Smooth muscle cell of bladder (primary cell): ENCODE results near the gene RIN2. TPM values are rescaled to one million over a fixed set of nuclear protein-coding genes. Genes with fewer than 3 reads are reported as not detected.

Source experiments
- total RNA-seq: library from RNA; depleted of rRNA; stranded (reverse); fragments of >200 nt; gene quantifications from 2 replicates; pipeline ENCODE4 v1.2.3, GENCODE V29; 2014

The RIN2 gene
- total RNA-seq, result 48.9 and 57.3 TPM in 2 replicates

GRCh38 chr20:19758133-19758500 is at the start of gene RIN2:
RIN2 (plus strand) TSS chr20:19758258; CDS start chr20:19889602, 131,344 bp downstream.

